WTC11 (cell line): ENCODE results near the gene CDKN3. TPM values are rescaled to one million over a fixed set of nuclear protein-coding genes. Genes with fewer than 3 reads are reported as not detected.
"Not testable (repeated sequence)": the region's sequence is repeated elsewhere in the genome, so short reads cannot be mapped to it uniquely, and the experiment has no call there.

Experiments used
- ATAC-seq: fragments of 200-7000 bp; cut with Tn5 transposase; 2 replicates; pipeline ENCODE4 v1.10.0; 2021; ENCODE audit warnings: mild to moderate bottlenecking, moderate library complexity
- CTCF ChIA-PET: fragments of 300-600 bp; sonication (Branson Sonifier 250); formaldehyde crosslinking; loops from one replicate; lab custom pipeline; 2021; ENCODE audit warnings: antibody characterized with exemption; lab: Charles Lee
- POLR2A ChIA-PET: fragments of 350-600 bp; sonication (Branson Sonifier 250); formaldehyde crosslinking; loops from one replicate; lab custom pipeline; 2021; ENCODE audit warnings: antibody characterized with exemption; lab: Charles Lee
- DNase-seq: peaks from one replicate; pipeline ENCODE4 v3.0.0; 2021; ENCODE audit warnings: low spot score
- H3K27ac Mint-ChIP-seq: 2 replicates; pipeline ENCODE4 v1.8.0; 2021; ENCODE audit warnings: mixed read lengths
- H3K27me3 Mint-ChIP-seq: 2 replicates; pipeline ENCODE4 v1.8.0; 2021; ENCODE audit warnings: low read depth, mild to moderate bottlenecking, moderate library complexity, mixed read lengths
- H3K36me3 Mint-ChIP-seq: 2 replicates; pipeline ENCODE4 v1.8.0; 2021; ENCODE audit warnings: mixed read lengths
- H3K4me1 Mint-ChIP-seq: 2 replicates; pipeline ENCODE4 v1.8.0; 2022; ENCODE audit warnings: mixed read lengths
- H3K4me3 Mint-ChIP-seq: 2 replicates; pipeline ENCODE4 v1.8.0; 2021; ENCODE audit warnings: mild to moderate bottlenecking, moderate library complexity, mixed read lengths
- H3K9me3 Mint-ChIP-seq: 2 replicates; pipeline ENCODE4 v1.8.0; 2021; ENCODE audit warnings: mixed read lengths
- ATF6 ChIP-seq: sonication (generic); formaldehyde crosslinking; IDR thresholded peaks from 2 replicates; pipeline ENCODE4 v1.8.1; 2023; ENCODE audit warnings: mild to moderate bottlenecking, missing genetic modification reagents
- CREB1 ChIP-seq: sonication (generic); formaldehyde crosslinking; IDR thresholded peaks from 2 replicates; pipeline ENCODE4 v1.8.0; 2023; ENCODE audit warnings: mild to moderate bottlenecking, missing genetic modification reagents
- ELF4 ChIP-seq: sonication (generic); formaldehyde crosslinking; IDR thresholded peaks from 2 replicates; pipeline ENCODE4 v1.8.1; 2022; ENCODE audit warnings: low read depth, mild to moderate bottlenecking, moderate library complexity, missing genetic modification reagents
- FOXK1 ChIP-seq: sonication (generic); formaldehyde crosslinking; IDR thresholded peaks from 2 replicates; pipeline ENCODE4 v1.8.0; 2022; ENCODE audit warnings: mild to moderate bottlenecking, moderate library complexity, missing genetic modification reagents
- FOXP4 ChIP-seq: sonication (generic); formaldehyde crosslinking; IDR thresholded peaks from 2 replicates; pipeline ENCODE4 v1.8.0; 2022; ENCODE audit warnings: mild to moderate bottlenecking, missing genetic modification reagents
- MXD4 ChIP-seq: fragments of 250-450 bp; sonication (Bioruptor Pico); IDR thresholded peaks from 2 replicates; pipeline ENCODE4 v1.8.0; 2021; ENCODE audit warnings: mild to moderate bottlenecking, moderate library complexity, borderline replicate concordance
- PRRX2 ChIP-seq: fragments of 250-450 bp; sonication (Bioruptor Pico); IDR thresholded peaks from 2 replicates; pipeline ENCODE4 v1.8.0; 2021; ENCODE audit warnings: mild to moderate bottlenecking
- SMAD4 ChIP-seq: sonication (generic); formaldehyde crosslinking; IDR thresholded peaks from 2 replicates; pipeline ENCODE4 v1.8.0; 2022; ENCODE audit warnings: mild to moderate bottlenecking, missing genetic modification reagents
- SP1 ChIP-seq: sonication (generic); formaldehyde crosslinking; conservative IDR thresholded peaks from 2 replicates; pipeline ENCODE4 v1.8.1; 2022; ENCODE audit warnings: missing genetic modification reagents
- TEAD4 ChIP-seq: sonication (generic); formaldehyde crosslinking; IDR thresholded peaks from 2 replicates; pipeline ENCODE4 v1.8.0; 2022; ENCODE audit warnings: mild to moderate bottlenecking, missing genetic modification reagents
- ZBTB21 ChIP-seq: sonication (generic); formaldehyde crosslinking; IDR thresholded peaks from 2 replicates; pipeline ENCODE4 v1.8.1; 2023; ENCODE audit warnings: mild to moderate bottlenecking, missing genetic modification reagents, borderline replicate concordance
- ZNF138 ChIP-seq: sonication (generic); formaldehyde crosslinking; conservative IDR thresholded peaks from 2 replicates; pipeline ENCODE4 v1.8.1; 2022; ENCODE audit warnings: mild to moderate bottlenecking, moderate library complexity, missing genetic modification reagents
- ZNF232 ChIP-seq: sonication (generic); formaldehyde crosslinking; IDR thresholded peaks from 2 replicates; pipeline ENCODE4 v1.8.0; 2022; ENCODE audit warnings: mild to moderate bottlenecking, missing genetic modification reagents
- ZNF317 ChIP-seq: sonication (generic); formaldehyde crosslinking; IDR thresholded peaks from 2 replicates; pipeline ENCODE4 v1.8.1; 2023; ENCODE audit warnings: low read depth, mild to moderate bottlenecking, moderate library complexity, missing genetic modification reagents, borderline replicate concordance
- ZNF396 ChIP-seq: fragments of 250-450 bp; sonication (Bioruptor Pico); IDR thresholded peaks from 2 replicates; pipeline ENCODE4 v1.8.0; 2021; ENCODE audit warnings: mild to moderate bottlenecking, moderate library complexity, borderline replicate concordance
- ZNF416 ChIP-seq: fragments of 250-450 bp; sonication (Bioruptor Pico); IDR thresholded peaks from 2 replicates; pipeline ENCODE4 v1.9.0; 2021; ENCODE audit warnings: mild to moderate bottlenecking, inconsistent platforms
- ZNF532 ChIP-seq: fragments of 250-450 bp; sonication (Bioruptor Pico); IDR thresholded peaks from 2 replicates; pipeline ENCODE4 v1.9.0; 2021; ENCODE audit warnings: mild to moderate bottlenecking, borderline replicate concordance
- total RNA-seq: library from RNA; stranded (reverse); gene quantifications from 3 replicates; pipeline ENCODE4 v1.2.3, GENCODE V29; 2021

CDKN3 gene
- total RNA-seq, 1 experiment from 2014 or later, result 55.4 TPM

- Mint-ChIP-seq H3K27ac (no peak overlapping the region), H3K27me3 (no peaks in the 10 kb centered on the region), H3K9me3 (peaks cover 24% of the 10 kb centered on the region), H3K4me1 (0 out of 2 replicates have a peak, but pooled peaks cover 3% of the 10 kb centered on the region), H3K36me3 (peaks cover 19% of the 10 kb centered on the region), H3K4me3 (no peak overlapping the region)
- DNase-seq (no peak), ATAC-seq (no peak)
- ChIA-PET POLR2A (no interaction called here), CTCF (no interaction called here)
- TF ChIP-seq FOXK1 (CRISPR knock-in tag), result no peak
- no peak for TF ChIP-seq SMAD4
- no peak for TF ChIP-seq ATF6
- TF ChIP-seq FOXP4, result no peak
- no peak for TF ChIP-seq ELF4 (CRISPR knock-in tag)
- no peak for TF ChIP-seq ZNF396
- TF ChIP-seq MXD4, result no peak
- no peak for TF ChIP-seq ZBTB21 (CRISPR knock-in tag)
- TF ChIP-seq CREB1 (CRISPR knock-in tag), result no peak
- no peak for TF ChIP-seq PRRX2
- TF ChIP-seq TEAD4 (CRISPR knock-in tag), result no peak
- no peak for TF ChIP-seq ZNF416
- TF ChIP-seq ZNF532 (CRISPR knock-in tag), result no peak
- no peak for TF ChIP-seq SP1 (CRISPR knock-in tag)
- TF ChIP-seq ZNF317 (CRISPR knock-in tag), result no peak
- TF ChIP-seq ZNF232 (CRISPR knock-in tag), result no peak
- no peak for TF ChIP-seq ZNF138 (CRISPR knock-in tag)
- TF ChIP-seq, all 79 proteins: peak for 0
These were observed 58.6 kb downstream of the CDKN3 start for GRCh38 chr14:54455363-54455762.

GRCh38 chr14:54456820-54457608 is 60.2 kb downstream of the CDKN3 start:
- H3K4me1 Mint-ChIP-seq, H3K27me3 Mint-ChIP-seq, ATAC-seq, H3K4me3 Mint-ChIP-seq, POLR2A ChIA-PET, DNase-seq, H3K27ac Mint-ChIP-seq, CTCF ChIA-PET: not testable (repeated sequence)
- H3K36me3 Mint-ChIP-seq, result peaks cover 19% of the 10 kb centered on the region
- peaks cover 24% of the 10 kb centered on the region for H3K9me3 Mint-ChIP-seq
